Sigmoid colon (tissue), 7 donors: Measurements from ENCODE around the gene TAS1R1. TPM values are rescaled to one million over a fixed set of nuclear protein-coding genes. Genes with fewer than 3 reads are reported as not detected.

Source experiments
- DNase-seq: peaks from one replicate; pipeline ENCODE4 v3.0.0-alpha.2; 2019
- H3K27ac ChIP-seq, 4 donors: fragments of 200-600 bp; sonication (generic); one replicate each; pipeline ENCODE4 v1.5.1; 2016 to 2019; ENCODE audit warnings: mild to moderate bottlenecking in 1 of 4
- H3K27me3 ChIP-seq, 3 donors: fragments of 200-600 bp; sonication (generic); one replicate each; pipeline ENCODE4 v1.5.1; 2019; ENCODE audit warnings: mild to moderate bottlenecking in 1 of 3
- H3K36me3 ChIP-seq, 4 donors: fragments of 200-600 bp; sonication (generic); one replicate each; pipeline ENCODE4 v1.5.1; 2016 to 2019
- H3K4me1 ChIP-seq, 4 donors: fragments of 200-600 bp; sonication (generic); one replicate each; pipeline ENCODE4 v1.5.1; 2017 to 2019
- H3K4me3 ChIP-seq, 4 donors: fragments of 200-600 bp; sonication (generic); one replicate each; pipeline ENCODE4 v1.5.1; 2017 to 2019; ENCODE audit warnings: mild to moderate bottlenecking in 2 of 4, moderate library complexity in 1 of 4
- H3K9me3 ChIP-seq, 4 donors: fragments of 200-600 bp in 3 of 4; sonication (generic) in 3 of 4; one replicate each; pipeline versions ENCODE4 v1.5.1 to v1.6.1; 2013 to 2019
- CTCF ChIP-seq, 4 experiments: fragments of 450-650 bp in 3 of 4; fragments of 200-600 bp in 1 of 4; IDR thresholded peaks; one replicate each; pipeline ENCODE4 v1.5.1; 2016 to 2019; ENCODE audit warnings: antibody characterized with exemption in 4 of 4, mild to moderate bottlenecking in 3 of 4, moderate library complexity in 2 of 4
- EP300 ChIP-seq, 4 donors: sonication (generic); formaldehyde crosslinking; IDR thresholded peaks; one replicate each; pipeline ENCODE4 v1.6.1; 2017; ENCODE audit warnings: antibody characterized with exemption in 4 of 4
- POLR2A ChIP-seq, 2 donors: fragments of 450-650 bp; IDR thresholded peaks; one replicate each; pipeline ENCODE4 v1.6.1; 2016; ENCODE audit warnings: antibody characterized with exemption in 2 of 2, mild to moderate bottlenecking in 2 of 2, moderate library complexity in 2 of 2
- POLR2AphosphoS5 ChIP-seq, 4 donors: sonication (generic); formaldehyde crosslinking; IDR thresholded peaks; one replicate each; pipeline ENCODE4 v1.6.1; 2017; ENCODE audit warnings: antibody characterized with exemption in 4 of 4
- WGBS, 2 donors: extraction: QIAGEN DNeasy Blood & Tissue Kit; methylation state at CpG; one replicate each; pipeline ENCODE4 v1.1.7; 2013; 5-methylcytosine and 5-hydroxymethylcytosine counted together
- intact Hi-C: fragments of 100-400 bp; cut with DNase I; formaldehyde crosslinking; loops from one replicate; pipeline ENCODE4 v1.15.1; 2023
- polyA plus RNA-seq, 3 donors: library from polyadenylated mRNA; stranded (reverse); fragments of 200-250 nt; gene quantifications; one replicate each; pipeline ENCODE4 v1.2.3, GENCODE V29; 2013
- total RNA-seq, 4 donors: library from RNA; depleted of rRNA; stranded (reverse); fragments of >200 nt; gene quantifications; one replicate each; pipeline ENCODE4 v1.1.0, GENCODE V29; 2016
- donor health status: healthy with polysubstance abuse.
- donor health status: Bipolar disorder and iron deficiency.
- donor health status: healthy.

TAS1R1 gene
- total and polyA plus RNA-seq, 7 donors, result 0.10 to 0.36 TPM; not detected in 5

- peaks cover 20 to 40% (median 33%) of the 10 kb centered on the region in 4 donors for H3K36me3 ChIP-seq
- no peak for DNase-seq
- H3K9me3 ChIP-seq, result no peaks in the 10 kb centered on the region
- TF ChIP-seq POLR2A (IDR thresholded peaks at IDR 0.05), result no peak
- no peak for TF ChIP-seq POLR2AphosphoS5 (IDR thresholded peaks at IDR 0.05)
- WGBS, 2 donors, result 19% methylated on average over 10 of the region's 10 CpGs
- peaks cover 0 to 75% (median 70%) of the 10 kb centered on the region in 4 donors for H3K4me1 ChIP-seq
- intact Hi-C loops, result loop anchor here (2.0 kb wide), 1 partner anchor 20 kb away; no protein-coding TSS in a partner anchor
- H3K27me3 ChIP-seq, result no peaks in the 10 kb centered on the region
- H3K27ac ChIP-seq, result peak overlapping the region; percentile 97 to 99 (median 98)
- H3K4me3 ChIP-seq, result peak overlapping the region; percentile 77 to 96 (median 89)
These were observed 45.4 kb downstream of the TAS1R1 start for GRCh38 chr1:6600410-6601048.

GRCh38 chr1:6601049-6601922 is 46.2 kb downstream of the TAS1R1 start:
- peak; percentile 66 to 92 (median 76) for TF ChIP-seq POLR2AphosphoS5 (IDR thresholded peaks at IDR 0.05)
- TF ChIP-seq POLR2A (IDR thresholded peaks at IDR 0.05), result peak; percentile 35 to 56
- no peak for TF ChIP-seq CTCF (IDR thresholded peaks at IDR 0.05)
- peak in 1 of 4 donors; percentile 64 for TF ChIP-seq EP300 (IDR thresholded peaks at IDR 0.05)
- peaks cover 14 to 33% (median 28%) of the 10 kb centered on the region in 4 donors for H3K36me3 ChIP-seq
- peak; percentile 94 for DNase-seq
- H3K9me3 ChIP-seq, result no peaks in the 10 kb centered on the region
- H3K4me3 ChIP-seq, result peak overlapping the region; percentile 77 to 96 (median 89)
- intact Hi-C loops, result loop anchor here (2.0 kb wide), 1 partner anchor 20 kb away; no protein-coding TSS in a partner anchor
- no peaks in the 10 kb centered on the region for H3K27me3 ChIP-seq
- H3K4me1 ChIP-seq, result peaks cover 0 to 71% (median 65%) of the 10 kb centered on the region in 4 donors
- WGBS, 2 donors, result 0% methylated on average over 40 of the region's 40 CpGs
- peak overlapping the region; percentile 97 to 99 (median 98) for H3K27ac ChIP-seq

- Histone ChIP-seq H3K36me3 (peaks cover 8 to 25% (median 21%) of the 10 kb centered on the region in 4 donors), H3K4me1 (peaks cover 0 to 66% (median 58%) of the 10 kb centered on the region in 4 donors), H3K27me3 (no peaks in the 10 kb centered on the region), H3K9me3 (no peaks in the 10 kb centered on the region), H3K4me3 (peak overlapping the region; percentile 77 to 96 (median 89)), H3K27ac (peak overlapping the region; percentile 97 to 99 (median 98))
- no peak for TF ChIP-seq CTCF (IDR thresholded peaks at IDR 0.05)
- TF ChIP-seq EP300 (IDR thresholded peaks at IDR 0.05), result no peak
- TF ChIP-seq POLR2AphosphoS5 (IDR thresholded peaks at IDR 0.05), result no peak
- no peak for TF ChIP-seq POLR2A (IDR thresholded peaks at IDR 0.05)
- peak; percentile 82 for DNase-seq
- intact Hi-C loops, result loop anchor here (2.0 kb wide), 1 partner anchor 21 kb away; no protein-coding TSS in a partner anchor
- whole genome bisulfite sequencing, 2 donors, result 0% methylated on average over 103 of the region's 103 CpGs
These were observed 47.0 kb downstream of the TAS1R1 start for GRCh38 chr1:6601923-6602668.

- Histone ChIP-seq H3K9me3 (no peaks in the 10 kb centered on the region), H3K4me3 (peak within 1 kb of the TSS; percentile 77 to 96 (median 89)), H3K27ac (peak within 1 kb of the TSS; percentile 97 to 99 (median 98)), H3K36me3 (peaks cover 4 to 18% (median 15%) of the 10 kb centered on the region in 4 donors), H3K27me3 (no peaks in the 10 kb centered on the region), H3K4me1 (peaks cover 0 to 61% (median 53%) of the 10 kb centered on the region in 4 donors)
- intact Hi-C loops, result loop anchor here (1.0 kb wide), 2 partner anchors 11 to 22 kb away; partner anchors contain the start of genes PHF13 and THAP3
- DNase-seq, result peak; percentile 97
- 0 to 1% methylated on average over 84 of the region's 84 CpGs for WGBS, 2 donors
- TF ChIP-seq POLR2AphosphoS5 (IDR thresholded peaks at IDR 0.05), result peak; percentile 87 to 96 (median 95)
- TF ChIP-seq CTCF (IDR thresholded peaks at IDR 0.05), result no peak
- TF ChIP-seq POLR2A (IDR thresholded peaks at IDR 0.05), result peak in 1 of 2 donors; percentile 18
These were observed 47.6 kb downstream of the TAS1R1 start, which contains the start of gene KLHL21 for GRCh38 chr1:6602669-6603237. TSS of gene KLHL21 (minus strand) at chr1:6602869. CDS start at chr1:6602817, 52 bp downstream.
